Muscle layer of duodenum (tissue), 2 donors: Measurements from ENCODE around the gene RAB20.
"Not testable (repeated sequence)": the region's sequence is repeated elsewhere in the genome, so short reads cannot be mapped to it uniquely, and the experiment has no call there.

Experiments
- H3K27ac ChIP-seq: one replicate; pipeline ENCODE4 v1.7.0; 2013; ENCODE audit warnings: mild to moderate bottlenecking, low read length
- H3K27me3 ChIP-seq: one replicate; pipeline ENCODE4 v1.7.0; 2013; ENCODE audit warnings: low read depth, mild to moderate bottlenecking, control low read depth, low read length
- H3K36me3 ChIP-seq, 2 donors: one replicate each; pipeline ENCODE4 v1.7.0; 2013; ENCODE audit warnings: low read length in 2 of 2, control low read depth in 1 of 2, mild to moderate bottlenecking in 1 of 2; ENCODE audit not compliant: insufficient read depth in 2 of 2, control insufficient read depth in 1 of 2
- H3K4me1 ChIP-seq, 2 donors: one replicate each; pipeline ENCODE4 v1.7.0; 2013; ENCODE audit warnings: low read length in 2 of 2, mild to moderate bottlenecking in 2 of 2, control low read depth in 1 of 2, moderate library complexity in 1 of 2; ENCODE audit not compliant: insufficient read depth in 2 of 2, control insufficient read depth in 1 of 2
- H3K4me3 ChIP-seq, 2 donors: one replicate each; pipeline ENCODE4 v1.7.0; 2013; ENCODE audit warnings: low read length in 2 of 2, low read depth in 1 of 2, mild to moderate bottlenecking in 1 of 2
- H3K9me3 ChIP-seq, 2 donors: one replicate each; pipeline ENCODE4 v1.7.0; 2013; ENCODE audit warnings: low read length in 2 of 2, control low read depth in 1 of 2, mild to moderate bottlenecking in 1 of 2; ENCODE audit not compliant: control insufficient read depth in 1 of 2
- donor health status: healthy.

The RAB20 gene

GRCh38 chr13:110503037-110503901 is 58.3 kb downstream of the RAB20 start:
- H3K36me3 ChIP-seq = peaks cover 11 to 85% of the 10 kb centered on the region in 2 donors
- H3K27ac ChIP-seq = no peak overlapping the region
- no peaks in the 10 kb centered on the region for H3K9me3 ChIP-seq

GRCh38 chr13:110501188-110501587 is 60.3 kb downstream of the RAB20 start:
- H3K27me3 ChIP-seq = no peaks in the 10 kb centered on the region
- H3K4me3 ChIP-seq = no peak overlapping the region
- no peaks in the 10 kb centered on the region for H3K9me3 ChIP-seq
- H3K36me3 ChIP-seq = peaks cover 15 to 87% of the 10 kb centered on the region in 2 donors
- H3K4me1 ChIP-seq = peaks cover 0 to 5% of the 10 kb centered on the region in 2 donors
- H3K27ac ChIP-seq = no peak overlapping the region

More at GRCh38 chr13:110503037-110503901, 58.3 kb downstream of the RAB20 start:
- peaks cover 12 to 25% of the 10 kb centered on the region in 2 donors for H3K4me1 ChIP-seq
- no peak overlapping the region for H3K4me3 ChIP-seq
- H3K27me3 ChIP-seq = no peaks in the 10 kb centered on the region

- Histone ChIP-seq H3K4me1 (no peaks in the 10 kb centered on the region), H3K36me3 (peaks cover 20 to 87% of the 10 kb centered on the region in 2 donors), H3K9me3 (no peaks in the 10 kb centered on the region), H3K27ac (no peak overlapping the region), H3K27me3 (no peaks in the 10 kb centered on the region), H3K4me3 (no peak overlapping the region)
Measured at GRCh38 chr13:110500341-110500740, 61.2 kb downstream of the RAB20 start.

DNA sequence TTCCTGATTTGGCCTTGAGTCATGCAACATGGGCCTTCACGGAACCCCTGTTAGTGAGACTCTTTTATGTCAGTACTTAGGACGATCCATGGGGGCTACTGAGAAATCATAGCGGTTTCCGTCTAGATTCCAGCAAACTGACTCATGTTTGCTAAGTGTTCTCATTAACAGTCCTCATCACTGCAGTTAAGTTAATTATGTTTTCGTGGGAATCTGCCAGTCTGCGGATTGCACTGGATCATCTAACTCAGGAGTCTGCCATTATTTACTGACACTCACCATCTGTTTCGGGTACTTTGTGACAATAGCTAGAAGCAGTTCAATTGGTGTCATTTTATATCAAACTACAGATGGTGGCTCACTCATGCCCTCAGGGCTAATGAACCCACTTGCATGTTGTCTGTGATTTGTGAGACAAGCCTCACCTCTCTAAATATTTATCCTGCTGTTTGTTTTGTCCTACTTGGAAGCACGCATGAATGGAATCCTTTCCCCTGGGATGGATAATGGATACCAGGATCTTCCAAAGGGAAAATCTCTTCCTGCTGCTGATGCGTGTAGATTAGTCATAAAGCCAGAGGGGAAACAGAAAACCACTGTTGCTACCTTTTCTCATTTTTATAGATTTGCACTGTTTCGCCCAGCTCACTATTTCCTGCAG is 61.8 kb downstream of the RAB20 start:
- H3K9me3 ChIP-seq = no peaks in the 10 kb centered on the region
- no peak overlapping the region for H3K27ac ChIP-seq
- H3K4me3 ChIP-seq = no peak overlapping the region
- no peaks in the 10 kb centered on the region for H3K4me1 ChIP-seq
- H3K27me3 ChIP-seq = no peaks in the 10 kb centered on the region
- peaks cover 23 to 91% of the 10 kb centered on the region in 2 donors for H3K36me3 ChIP-seq

- Histone ChIP-seq H3K9me3 (no peaks in the 10 kb centered on the region), H3K27me3 (no peaks in the 10 kb centered on the region), H3K4me1 (no peaks in the 10 kb centered on the region), H3K27ac (no peak overlapping the region), H3K36me3 (peaks cover 23 to 86% of the 10 kb centered on the region in 2 donors), H3K4me3 (no peak overlapping the region)
Measured at GRCh38 chr13:110498765-110499164, 62.8 kb downstream of the RAB20 start.

DNA sequence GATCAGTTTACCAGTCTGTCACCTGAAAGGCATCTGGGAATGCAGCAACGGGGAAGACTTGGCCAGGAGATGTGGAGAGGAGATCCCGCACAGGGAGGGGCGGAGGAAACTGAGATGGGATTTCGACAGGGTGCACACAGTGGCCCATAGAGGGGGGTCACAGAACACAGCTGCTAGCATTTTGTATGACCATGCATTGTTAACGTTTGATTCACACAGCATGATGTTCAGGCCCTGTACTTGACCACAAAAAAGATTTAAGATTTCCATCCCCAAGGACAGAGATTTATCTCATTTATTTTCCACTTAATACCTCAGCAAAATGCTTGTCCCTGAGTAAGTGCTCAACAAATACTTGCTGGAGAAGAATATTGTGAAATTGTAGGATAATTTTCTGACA is 63.2 kb downstream of the RAB20 start:
- Histone ChIP-seq H3K27ac (no peak overlapping the region), H3K36me3 (peaks cover 23 to 85% of the 10 kb centered on the region in 2 donors), H3K27me3 (no peaks in the 10 kb centered on the region), H3K4me3 (no peak overlapping the region), H3K4me1 (no peaks in the 10 kb centered on the region), H3K9me3 (no peaks in the 10 kb centered on the region)

DNA sequence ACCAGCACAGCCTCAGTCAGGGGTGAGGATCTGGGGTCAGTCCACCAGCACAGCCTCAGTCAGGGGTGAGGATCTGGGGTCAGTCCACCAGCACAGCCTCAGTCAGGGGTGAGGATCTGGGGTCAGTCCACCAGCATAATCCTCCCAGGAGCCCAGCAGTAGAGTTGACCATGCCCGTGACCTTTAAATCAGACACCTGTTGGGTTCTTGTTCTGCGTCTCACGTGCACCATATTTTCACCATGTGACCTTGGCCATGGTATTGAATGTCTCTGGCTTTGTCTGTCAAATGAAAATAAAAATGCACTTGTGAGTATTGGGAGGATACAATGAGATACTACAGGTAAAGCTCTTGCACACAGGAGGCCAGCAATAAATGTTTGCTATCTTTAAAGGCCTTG is 63.6 kb downstream of the RAB20 start:
- not testable (repeated sequence) for H3K9me3 ChIP-seq, H3K4me1 ChIP-seq, H3K27ac ChIP-seq, H3K27me3 ChIP-seq, H3K4me3 ChIP-seq
- peaks cover 18 to 85% of the 10 kb centered on the region in 2 donors for H3K36me3 ChIP-seq

GRCh38 chr13:110497003-110497402 is 64.5 kb downstream of the RAB20 start:
- no peak overlapping the region for H3K4me3 ChIP-seq
- H3K9me3 ChIP-seq = no peaks in the 10 kb centered on the region
- no peaks in the 10 kb centered on the region for H3K27me3 ChIP-seq
- H3K4me1 ChIP-seq = no peaks in the 10 kb centered on the region
- H3K36me3 ChIP-seq = peaks cover 16 to 86% of the 10 kb centered on the region in 2 donors
- H3K27ac ChIP-seq = no peak overlapping the region

- Histone ChIP-seq H3K27ac (no peak overlapping the region), H3K9me3 (no peaks in the 10 kb centered on the region), H3K36me3 (peaks cover 19 to 86% of the 10 kb centered on the region in 2 donors), H3K4me1 (no peaks in the 10 kb centered on the region), H3K4me3 (no peak overlapping the region), H3K27me3 (no peaks in the 10 kb centered on the region)
Measured at GRCh38 chr13:110496281-110496680, 65.2 kb downstream of the RAB20 start.

DNA sequence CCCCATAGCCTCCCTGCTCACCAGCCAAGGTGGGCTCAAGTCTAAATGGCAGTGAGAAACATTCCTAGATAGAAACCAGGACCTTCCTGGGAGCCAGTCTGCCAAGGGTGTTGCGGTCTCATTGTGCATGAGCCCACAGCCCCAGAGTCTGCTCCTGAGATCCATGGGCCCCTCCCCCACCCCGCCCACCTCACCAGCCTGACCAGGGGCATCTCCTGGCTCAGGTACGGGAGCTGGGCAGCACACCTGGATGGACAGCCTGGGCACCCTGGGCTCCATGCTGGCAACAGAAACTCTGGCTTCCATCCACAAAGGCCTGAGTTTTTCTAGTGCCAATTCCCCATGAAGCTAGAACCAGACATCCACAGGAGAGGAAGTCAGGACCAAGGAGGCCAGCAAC is 65.6 kb downstream of the RAB20 start:
- Histone ChIP-seq H3K4me1 (no peaks in the 10 kb centered on the region), H3K4me3 (no peak overlapping the region), H3K27me3 (no peaks in the 10 kb centered on the region), H3K9me3 (no peaks in the 10 kb centered on the region), H3K27ac (no peak overlapping the region), H3K36me3 (peaks cover 20 to 86% of the 10 kb centered on the region in 2 donors)

DNA sequence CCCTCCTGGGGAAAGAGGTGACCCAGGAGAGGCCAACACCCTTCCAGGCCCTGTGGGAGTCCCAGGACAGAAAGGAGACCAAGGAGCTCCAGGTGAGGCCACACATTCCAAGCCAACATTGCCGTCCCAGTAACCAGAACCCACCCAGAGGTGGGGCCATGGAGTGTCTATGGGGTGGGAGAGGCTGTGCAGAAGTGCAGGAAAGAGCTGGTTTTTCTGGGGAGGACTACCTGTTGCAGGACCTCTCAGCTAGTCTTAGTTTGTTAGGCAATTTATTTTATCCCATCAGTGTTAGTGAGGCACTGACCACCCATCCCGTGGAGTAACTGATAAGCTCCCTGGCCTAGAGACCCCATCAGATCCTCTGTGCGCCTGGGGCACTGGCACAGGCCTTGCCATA is 66.1 kb downstream of the RAB20 start:
- no peak overlapping the region for H3K27ac ChIP-seq
- H3K27me3 ChIP-seq = no peaks in the 10 kb centered on the region
- H3K4me1 ChIP-seq = no peaks in the 10 kb centered on the region
- peaks cover 20 to 86% of the 10 kb centered on the region in 2 donors for H3K36me3 ChIP-seq
- no peaks in the 10 kb centered on the region for H3K9me3 ChIP-seq
- H3K4me3 ChIP-seq = no peak overlapping the region
